GDM1 (cell line): ENCODE measurements around the gene CACFD1.
A peak's percentile ranks its signal among the peaks of the same experiment; 100 is the strongest.

Experiments
- DNase-seq: peaks from one replicate; lab custom pipeline; 2025; lab: John Stamatoyannopoulos, UW

Gene CACFD1

DNA sequence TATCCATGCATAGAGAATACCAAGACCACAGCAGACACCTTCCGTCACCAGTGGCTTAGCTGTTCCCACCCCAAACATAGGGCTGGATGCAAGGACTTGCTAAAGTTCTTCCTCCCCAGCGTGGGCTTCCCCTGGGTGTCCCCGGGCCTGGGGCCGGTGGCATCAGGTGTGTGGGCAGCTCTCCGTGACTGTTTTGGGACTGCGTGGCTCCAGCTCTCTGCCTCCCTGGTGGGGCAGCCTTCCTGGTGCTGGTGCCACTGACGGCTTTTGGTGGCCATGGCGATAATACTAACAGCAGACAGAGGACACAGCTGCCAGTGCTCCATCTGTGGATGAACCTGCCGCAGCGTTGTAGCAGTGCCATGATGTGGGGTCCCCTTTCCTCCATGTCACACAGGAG lies 4.9 kb downstream of the CACFD1 start:
- no peak for DNase-seq

DNA sequence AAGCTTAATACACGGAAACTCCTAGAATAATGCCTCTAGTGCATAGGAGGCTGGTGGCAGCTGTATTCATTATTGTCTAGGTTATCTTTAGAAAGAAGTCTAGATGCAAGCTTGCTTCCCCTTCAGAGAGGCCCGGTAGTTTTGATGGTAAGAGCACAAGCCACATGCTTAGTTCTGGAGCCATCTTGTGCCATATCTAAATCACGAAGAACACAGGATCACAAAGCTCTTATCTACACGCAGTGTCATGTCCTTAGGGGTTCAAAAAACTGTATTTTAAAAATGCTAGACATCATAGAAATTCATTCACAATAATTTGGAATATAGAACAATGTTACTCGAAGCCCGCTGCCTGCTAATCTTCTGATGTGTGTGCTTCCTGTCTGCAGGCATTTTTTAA lies 6.2 kb downstream of the CACFD1 start:
- no peak for DNase-seq

DNA sequence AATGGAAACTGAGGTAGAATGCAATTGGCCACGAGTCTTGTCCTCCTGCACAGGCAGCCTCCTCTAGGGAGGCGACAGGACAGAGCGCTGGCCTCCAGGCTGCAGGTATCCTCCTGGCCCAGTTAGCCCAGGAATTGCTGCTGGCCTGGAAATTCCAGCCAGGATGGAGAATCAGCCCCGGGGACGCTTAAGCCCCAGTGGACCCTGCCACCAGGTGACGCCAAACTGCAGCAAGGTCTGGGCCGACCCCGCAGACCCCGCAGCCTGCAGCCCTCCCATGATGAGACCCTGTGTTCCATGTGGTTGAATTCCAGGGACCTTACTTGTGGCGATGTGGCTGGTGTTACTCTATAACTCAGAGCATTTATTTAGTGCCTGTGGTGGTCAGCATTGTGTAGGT lies 7.3 kb downstream of the CACFD1 start:
- DNase-seq = no peak

DNA sequence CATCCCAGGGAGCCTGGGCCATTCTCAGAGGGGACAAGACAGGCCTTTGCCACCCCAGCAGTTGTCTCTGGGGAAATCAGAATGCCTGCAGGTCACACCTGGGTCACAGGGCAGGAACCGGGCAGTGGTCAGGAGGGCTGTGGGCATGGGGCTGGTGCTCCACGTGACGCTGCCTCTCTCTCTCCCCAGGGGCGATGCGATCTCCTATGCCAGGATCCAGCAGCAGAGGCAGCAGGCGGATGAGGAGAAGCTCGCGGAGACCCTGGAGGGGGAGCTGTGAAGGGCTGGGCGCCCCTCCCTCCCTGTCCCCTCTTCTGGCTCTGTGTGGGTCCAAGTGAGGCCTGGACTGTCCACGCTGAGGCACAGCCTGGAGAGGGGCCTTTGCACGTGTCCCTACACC lies 8.6 kb downstream of the CACFD1 start:
- DNase-seq = no peak

DNA sequence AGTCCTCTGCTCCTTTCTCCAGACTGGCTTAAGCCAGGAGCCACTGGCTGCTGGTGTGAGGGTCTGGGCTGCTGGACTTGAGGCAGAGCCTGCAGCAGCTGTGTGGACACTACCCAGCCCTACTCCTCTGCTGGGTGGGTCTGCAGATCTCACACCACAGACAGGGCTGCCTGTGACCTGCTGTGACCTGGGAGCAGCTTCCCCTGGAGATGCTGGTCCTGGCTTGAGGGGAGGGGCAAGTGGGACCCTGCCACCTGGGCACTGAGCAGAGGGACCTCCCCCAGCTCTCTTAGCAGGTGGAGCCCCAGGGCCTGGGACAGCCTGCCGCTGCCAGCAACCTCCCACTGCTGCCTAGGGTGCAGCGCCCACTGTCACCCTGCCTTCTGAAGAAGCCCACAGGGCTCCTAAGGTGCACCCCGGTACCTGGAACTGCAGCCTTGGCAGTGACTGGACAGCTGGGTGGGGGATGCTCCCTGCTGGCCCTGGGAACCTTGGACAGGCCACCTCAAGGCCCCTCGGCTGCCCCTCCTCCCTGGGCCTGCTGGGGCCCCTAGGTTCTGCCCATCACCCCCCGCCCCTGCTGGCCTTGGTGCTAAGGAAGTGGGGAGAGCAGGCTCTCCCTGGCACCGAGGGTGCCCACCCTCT lies 9.1 kb downstream of the CACFD1 start:
- no peak for DNase-seq

DNA sequence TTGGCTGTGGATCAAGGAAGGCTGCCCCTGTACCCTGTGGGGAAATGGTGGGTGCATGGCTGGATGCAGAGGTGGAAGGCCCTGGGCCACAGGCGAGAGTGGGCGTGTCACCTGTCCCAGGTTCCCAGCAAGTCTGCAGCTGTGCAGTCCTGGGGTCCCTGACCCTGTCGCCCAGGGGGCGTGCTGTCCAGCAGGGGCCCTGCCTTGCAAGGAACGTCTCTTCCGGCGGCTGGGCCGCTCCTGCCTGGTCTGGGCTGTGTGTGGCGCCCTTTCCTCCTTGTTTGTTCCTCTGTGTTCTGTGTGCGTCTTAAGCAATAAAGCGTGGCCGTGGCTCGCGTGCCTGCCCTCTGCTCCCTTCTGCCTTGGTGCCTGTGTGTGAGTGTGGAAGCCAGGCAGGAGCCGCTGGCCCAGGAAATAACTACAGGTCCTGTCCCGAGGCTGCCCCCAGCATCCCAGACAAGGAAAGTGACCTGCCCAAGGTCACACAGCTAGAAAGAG lies 10.7 kb downstream of the CACFD1 start:
- DNase-seq = no peak

DNA sequence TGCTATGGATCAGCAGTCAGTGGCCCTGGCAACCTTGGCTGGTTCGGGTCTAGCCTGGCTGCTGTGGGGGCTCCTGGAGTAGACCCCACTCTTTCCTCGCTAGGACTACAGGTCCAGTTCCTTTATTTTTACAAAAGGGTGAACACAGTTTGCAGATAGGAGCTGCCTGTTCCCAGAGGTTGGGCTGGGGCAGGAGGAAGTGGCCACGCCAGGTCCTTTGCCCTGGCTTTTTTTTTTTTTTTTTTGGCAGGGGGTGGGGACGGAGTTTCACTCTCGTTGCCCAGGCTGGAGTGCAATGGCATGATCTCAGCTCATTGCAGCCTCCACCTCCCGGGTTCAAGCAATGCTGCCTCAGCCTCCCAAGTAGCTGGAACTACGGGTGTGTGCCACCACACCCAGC lies 11.2 kb downstream of the CACFD1 start:
- DNase-seq = no peak

DNA sequence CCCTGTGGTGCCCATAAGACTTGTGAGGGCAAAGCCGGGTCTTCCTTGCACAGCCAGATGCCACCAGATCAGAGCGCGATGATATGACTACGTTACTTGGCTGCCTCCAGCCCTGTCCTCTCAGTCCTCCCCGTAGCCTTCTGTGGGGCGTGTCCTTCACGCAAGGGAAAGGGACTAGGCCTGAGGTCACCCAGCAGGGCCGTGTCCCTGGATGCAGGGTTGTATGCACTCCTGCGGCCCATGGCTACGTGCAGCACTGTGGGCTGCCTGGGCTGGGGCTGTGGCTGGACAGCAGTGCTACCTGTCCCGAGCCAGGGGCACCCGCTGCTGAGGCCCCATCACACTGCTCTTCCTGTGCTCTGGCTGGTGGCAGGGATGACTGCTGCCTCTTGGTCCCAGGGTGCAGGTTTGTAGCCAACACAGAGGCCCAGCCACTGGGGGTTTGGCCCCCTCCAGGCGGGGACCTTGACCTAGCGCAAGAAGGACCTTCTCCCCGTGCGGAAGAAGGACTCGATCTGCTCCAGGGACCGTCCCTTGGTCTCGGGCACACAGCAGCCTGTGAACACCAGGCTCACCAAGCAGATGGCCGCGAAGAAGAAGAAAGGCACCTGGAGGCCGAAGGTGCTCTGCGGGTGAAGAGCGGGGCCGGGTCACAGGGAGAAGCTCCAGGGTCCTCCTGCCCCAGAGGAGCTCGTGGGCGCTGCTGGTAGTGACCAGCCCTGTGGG lies 11.9 kb downstream of the CACFD1 start:
- DNase-seq = no peak

DNA sequence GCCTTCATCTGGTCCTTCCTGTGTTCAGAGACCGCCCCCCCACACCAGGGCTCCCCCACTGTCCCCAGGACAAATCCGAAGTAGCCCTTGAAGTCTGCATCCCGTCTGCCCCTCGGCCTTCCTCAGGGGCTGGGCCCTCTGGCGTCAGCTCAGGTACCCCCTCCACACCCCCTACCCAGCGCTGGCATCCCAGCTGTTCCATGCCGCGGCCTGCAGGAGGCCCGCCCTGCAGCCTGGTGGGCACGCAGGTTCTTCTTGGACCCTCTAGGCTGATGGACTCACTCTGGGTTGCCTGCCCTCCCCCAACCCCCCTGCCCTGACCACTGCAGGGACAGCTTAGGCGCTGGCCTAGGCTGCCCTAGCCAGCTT lies 12.5 kb downstream of the CACFD1 start:
- DNase-seq = no peak

DNA sequence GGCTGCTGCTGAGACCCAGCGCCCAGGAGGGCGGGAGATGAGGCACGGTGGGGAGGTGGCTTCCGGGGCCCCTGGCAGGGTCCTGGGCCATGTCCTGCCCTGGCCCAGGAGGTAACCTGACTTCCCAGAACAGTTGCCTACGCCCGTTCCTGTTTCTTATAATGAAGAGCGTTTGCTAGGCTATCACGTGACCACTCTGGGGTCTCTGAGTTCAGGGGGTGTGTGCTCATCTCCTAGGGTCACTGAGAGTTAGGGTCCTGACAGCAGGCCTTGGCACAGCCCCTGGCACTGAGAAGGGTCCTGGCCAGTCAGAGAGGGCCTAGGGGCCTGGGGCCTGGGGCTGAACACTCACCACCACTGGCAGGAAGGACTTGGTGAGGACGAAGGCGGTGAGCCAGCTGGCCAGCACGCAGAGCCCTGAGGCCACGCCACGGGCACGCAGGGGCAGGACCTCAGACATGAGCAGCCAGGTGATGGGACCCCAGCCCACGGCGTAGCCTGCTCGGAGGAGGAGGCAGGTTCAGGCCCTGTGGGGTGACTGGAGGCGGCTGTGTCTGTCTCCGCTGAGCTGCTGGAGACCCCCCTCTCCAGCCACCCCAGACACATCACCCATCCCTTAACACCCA lies 13.1 kb downstream of the CACFD1 start:
- no peak for DNase-seq

DNA sequence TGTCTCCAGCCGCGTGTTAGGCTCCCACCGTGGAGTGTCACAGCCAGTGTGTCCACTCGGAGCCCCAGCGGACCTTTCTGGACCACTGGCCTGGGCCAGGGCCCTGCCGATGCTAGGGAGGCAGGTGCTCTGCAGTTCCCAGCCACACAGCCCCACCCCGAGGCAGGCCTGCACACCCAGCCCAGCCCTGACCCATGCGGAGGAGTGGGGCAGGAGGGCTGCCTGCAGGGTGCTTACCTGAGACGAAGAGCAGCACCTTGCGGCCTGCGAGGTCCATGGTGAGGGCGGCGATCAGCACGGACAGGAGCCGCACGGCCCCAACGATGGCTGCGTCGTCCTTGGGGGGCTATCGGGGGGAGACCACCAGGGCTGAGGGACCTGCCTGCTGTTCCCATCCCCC lies 14.0 kb downstream of the CACFD1 start:
- no peak for DNase-seq

DNA sequence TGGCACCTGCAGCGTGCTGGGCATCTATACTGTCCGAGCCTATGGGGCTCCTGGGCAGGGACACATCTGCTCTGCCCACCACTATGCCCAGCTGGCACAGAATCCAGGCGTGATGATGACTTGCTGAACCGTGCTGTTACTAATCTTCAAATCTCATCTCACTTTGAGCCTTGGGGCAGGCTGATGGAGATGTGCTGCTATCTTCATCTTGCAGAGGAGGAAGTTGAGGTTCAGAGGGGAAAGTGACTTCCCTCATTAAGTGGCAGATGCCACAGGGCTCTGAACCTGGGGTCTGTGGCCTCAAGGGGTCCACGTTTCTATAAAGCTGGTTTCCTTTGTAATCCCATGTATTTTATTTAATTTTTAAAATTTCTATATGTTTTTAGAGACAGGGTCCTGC lies 14.4 kb downstream of the CACFD1 start:
- peak; percentile 67 for DNase-seq

DNA sequence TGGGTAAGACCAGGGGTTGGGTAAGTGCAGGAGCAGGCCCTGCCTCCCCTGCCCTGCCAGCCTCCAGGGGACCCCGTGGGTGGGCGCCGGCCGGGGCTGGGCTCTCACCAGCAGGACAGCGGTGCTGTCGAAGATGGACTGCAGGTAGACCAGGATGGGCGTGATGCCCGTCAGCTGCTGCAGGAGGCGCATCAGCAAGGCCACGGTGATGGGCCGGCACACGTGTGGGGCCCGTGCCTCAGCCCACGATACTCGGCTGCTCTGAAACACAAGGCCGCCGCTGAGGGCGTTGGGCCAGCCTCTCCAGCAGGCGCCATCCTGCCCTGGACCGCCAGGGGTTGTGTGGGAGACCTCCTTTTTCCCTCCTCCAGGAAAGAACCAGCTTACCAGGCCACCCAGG lies 15.1 kb downstream of the CACFD1 start:
- DNase-seq = no peak

DNA sequence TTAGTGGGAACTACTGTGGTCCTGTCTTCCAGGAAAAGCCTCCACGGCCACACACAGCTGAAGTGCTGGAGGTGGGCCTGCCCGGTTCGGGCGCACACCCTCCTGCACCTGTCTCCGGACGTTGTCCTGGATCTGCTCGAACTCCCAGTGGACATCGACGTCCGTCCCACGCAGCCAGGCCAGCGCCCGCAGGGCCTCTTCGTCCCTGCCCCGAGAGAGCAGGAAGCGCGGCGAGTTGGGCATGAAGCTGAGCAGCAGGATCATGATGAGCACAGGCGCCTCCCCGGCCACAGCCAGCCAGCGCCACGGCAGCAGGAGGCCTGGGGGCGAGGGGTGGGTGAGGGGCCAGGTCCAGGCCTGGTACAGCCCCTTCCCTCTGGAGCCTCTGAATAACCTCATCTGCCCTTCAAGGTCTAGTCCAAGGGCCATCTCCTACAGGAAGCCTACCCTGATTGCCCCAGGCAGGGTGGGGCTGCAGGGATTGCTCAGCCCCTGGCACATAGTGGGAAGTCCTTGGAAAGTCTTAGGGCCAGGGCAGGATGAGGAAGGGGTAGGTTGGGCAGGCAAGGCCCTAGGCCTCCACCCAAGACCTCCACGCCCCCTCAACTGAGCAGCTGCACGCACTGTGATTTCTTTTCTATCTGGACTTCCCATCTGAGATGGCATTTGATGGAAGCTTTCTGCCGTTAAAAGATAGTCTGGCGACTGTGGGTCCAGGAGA lies 15.7 kb downstream of the CACFD1 start:
- DNase-seq = no peak

DNA sequence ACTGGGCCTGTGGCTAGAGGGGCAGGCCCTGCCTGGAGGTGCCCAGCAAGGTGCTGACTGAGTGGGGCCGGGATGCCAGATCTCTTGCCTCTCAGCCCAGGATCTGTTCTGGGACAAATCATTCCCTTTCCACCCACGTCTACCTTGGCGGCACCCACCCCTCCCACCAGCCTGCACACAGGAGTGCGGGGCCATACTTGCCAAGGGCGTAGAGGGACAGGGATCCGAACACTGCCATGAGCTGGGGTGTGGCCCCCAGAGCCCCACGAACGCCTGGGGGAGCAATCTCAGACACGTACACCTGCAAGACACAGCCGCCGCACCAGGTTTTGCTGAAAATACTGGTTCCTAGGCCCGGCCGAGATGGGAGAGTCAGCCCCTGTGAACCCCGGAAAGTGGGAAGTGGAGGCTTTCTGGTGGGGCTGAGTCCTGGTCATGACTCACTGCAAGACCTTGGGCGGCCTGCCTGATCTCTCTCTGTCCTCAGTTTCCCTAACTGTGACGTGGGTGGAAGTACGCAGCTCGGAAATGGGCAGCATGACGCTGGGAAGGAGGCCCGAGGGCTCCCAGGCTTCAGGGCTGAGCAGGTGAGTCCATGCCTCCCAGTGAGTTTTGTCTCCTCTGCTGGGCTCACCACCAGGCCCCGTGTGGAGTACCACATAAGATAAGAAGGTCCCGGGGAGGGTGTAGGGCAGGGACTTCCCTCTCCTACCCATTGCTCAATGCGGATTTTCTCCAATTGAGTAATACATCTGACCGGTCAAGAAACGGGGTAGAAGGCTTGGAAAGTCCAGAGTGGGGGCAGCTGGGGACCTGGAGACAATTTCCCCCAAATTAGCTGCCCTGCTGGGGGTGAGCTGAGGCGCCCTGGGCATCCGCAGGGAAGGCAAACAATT lies 16.5 kb downstream of the CACFD1 start:
- no peak for DNase-seq

DNA sequence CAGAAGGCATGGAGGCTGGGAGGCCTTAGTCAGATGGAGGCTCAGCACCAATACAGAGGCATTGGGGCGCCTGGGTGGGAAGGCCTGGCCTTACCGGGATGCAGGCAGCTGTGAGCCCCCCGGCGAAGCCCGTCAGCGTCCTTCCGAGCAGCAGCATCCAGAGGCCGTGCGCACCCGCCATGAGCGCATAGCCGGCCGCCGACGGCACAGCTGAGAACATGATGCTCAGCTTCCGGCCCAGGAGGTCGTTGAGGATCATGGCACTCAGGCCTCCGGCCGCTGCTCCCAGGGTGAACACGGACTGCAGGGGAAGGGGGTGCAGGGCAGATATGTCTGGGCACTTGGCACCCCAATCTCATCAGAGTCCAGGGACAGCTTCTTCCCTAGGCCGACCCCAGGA lies 17.2 kb downstream of the CACFD1 start:
- no peak for DNase-seq

DNA sequence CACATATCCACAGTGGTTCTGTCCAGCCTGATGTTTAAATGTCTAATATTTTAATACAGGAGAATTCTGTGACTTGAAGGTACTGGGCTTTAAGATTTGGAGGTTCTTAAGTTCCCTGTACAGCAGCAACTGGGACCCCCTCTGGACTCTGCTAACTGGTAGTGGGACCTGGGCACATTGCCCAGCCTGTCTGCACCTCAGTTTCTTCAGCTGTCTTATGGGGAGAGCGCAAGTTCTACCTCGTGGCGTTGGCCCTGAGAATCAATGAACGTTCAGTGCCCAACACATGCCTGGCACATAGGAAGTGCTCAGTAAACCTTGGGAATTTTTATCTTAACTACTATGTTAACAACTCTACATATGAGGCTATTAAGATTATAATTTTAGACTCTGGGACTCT lies 17.7 kb downstream of the CACFD1 start:
- no peak for DNase-seq

DNA sequence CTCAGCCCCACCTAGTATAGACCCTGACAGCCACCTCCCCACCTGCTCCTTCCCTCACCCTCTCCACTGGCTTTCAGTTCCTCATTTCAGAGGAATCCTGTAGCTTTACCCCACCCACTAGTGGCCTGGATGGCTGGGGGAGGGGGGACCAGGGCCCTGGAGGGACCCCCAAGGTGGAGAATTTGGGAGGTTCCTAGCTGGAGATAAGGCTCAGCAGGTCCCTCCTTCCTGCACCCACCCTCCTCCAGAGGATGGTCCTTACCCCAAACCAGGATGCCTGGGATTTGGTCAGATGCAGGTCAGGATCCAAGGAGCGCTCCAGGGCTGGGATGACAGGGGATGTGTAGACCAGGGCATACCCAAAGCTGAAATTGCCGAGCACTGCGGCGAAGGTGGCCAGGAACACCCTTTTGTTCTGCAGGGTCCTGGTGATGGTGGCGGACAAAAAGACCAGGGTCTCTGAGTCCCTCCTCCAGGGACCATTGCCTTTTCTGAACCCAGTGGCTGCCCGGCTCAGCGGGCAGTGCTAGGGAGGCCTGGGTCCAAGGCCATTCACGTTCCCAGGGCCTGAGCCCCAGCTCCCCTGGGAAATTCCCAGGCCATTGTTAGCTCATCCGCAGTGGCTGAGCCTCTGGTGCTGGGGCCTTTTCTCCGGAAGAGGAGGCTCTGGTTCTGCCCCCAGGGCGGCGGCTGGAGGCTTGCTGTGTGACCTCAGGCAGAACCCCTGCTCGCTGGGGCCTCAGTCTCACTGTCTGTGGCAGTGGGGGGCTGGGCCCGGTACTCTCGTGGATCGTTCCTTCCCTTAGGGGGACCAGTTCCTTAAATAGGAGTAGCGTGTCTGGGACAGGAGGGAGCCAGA lies 18.4 kb downstream of the CACFD1 start:
- no peak for DNase-seq

DNA sequence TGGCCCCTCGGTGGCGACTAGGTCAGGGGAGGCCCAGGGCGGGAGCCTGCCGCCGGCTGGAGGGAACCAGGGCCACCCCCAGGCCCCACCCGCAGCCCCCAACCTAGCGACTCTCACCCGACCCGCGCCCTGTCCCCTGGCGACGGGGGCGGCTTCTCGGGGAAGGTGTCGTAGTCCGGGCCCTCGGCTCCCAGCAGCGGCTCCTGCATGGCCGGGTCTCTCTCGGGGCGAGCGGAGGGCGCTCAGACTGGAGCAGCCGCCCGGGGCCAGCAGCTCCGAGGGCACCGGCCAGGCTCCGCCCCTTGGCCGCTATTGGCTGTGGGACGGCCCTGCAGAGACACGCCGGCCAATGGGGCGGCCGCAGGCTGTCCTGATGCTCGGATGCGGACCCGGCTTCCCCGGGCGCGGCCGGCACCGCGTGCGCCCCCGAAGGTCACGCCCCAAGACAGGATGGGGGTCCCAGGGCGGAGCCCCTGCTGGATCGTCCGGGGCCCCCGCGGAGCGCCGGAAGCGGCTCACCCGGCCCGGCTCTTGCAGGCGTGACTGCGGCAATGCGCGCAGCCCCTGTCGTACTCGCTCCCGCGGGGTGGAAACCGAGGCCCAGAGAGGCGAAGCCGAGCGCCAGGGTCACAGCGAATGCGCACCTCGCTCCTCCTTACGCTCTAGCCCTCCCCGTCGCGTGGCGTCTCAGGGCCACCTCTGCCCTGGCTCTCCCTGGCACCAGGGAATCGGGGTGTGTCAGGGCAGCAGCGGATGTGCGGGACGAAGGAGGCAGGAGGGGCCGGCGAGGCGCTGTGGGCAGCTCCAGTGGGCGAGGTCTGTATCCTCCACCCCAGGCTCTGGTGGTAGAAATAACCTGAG lies 19.3 kb downstream of the CACFD1 start, which contains the start of gene SLC2A6:
Gene SLC2A6 (minus strand): TSS at position 249 of the 861 bp plus-strand sequence. CDS start 40 bp downstream, at position 209.
- DNase-seq = peak; percentile 54

DNA sequence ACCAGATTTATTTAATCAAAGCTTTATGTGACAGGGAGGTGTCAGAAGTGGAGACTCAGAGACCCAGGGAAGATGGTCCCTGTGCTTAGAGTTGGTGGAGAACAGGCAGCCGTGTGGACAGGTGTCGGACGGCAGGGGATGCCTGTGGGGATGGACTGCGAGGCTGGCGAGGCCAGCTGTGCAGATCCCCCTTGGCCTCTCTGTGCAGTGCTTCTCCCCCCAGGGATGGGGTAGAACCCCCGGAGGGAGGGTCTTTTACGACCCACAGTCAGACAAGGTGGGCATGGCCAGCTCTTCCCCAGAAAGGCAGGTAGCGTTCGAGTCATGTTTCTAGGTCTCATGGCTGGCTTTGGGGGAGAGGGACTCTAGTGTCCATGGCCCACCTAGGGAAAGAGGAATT lies 23.8 kb downstream of the CACFD1 start:
- no peak for DNase-seq
